Neural cell (in vitro differentiated cells): ENCODE measurements around the gene IRF2BPL. TPM values are rescaled to one million over a fixed set of nuclear protein-coding genes. Genes with fewer than 3 reads are reported as not detected.

Experiments
- H2AFZ ChIP-seq: fragments of 200-600, 300-800 bp; sonication (generic), shearing (Covaris generic); 2 replicates; pipeline ENCODE4 v1.6.0; 2014; ENCODE audit warnings: low read depth, mild to moderate bottlenecking, antibody characterized with exemption, low read length, moderate library complexity
- H3F3A ChIP-seq: fragments of 200-600 bp; shearing (Covaris generic); 2 replicates; pipeline ENCODE4 v1.6.1; 2016; ENCODE audit warnings: mild to moderate bottlenecking, moderate library complexity, mixed read lengths, antibody characterized with exemption, low read length; ENCODE audit not compliant: insufficient read depth, poor library complexity, severe bottlenecking
- H3K27ac ChIP-seq: fragments of 200-600, 300-800 bp; sonication (generic), shearing (Covaris generic); 2 replicates; pipeline ENCODE4 v1.5.1; 2014; ENCODE audit warnings: mild to moderate bottlenecking, low read length, moderate library complexity
- H3K27me3 ChIP-seq: fragments of 300-800, 200-600 bp; sonication (generic), shearing (Covaris generic); 2 replicates; pipeline ENCODE4 v1.6.0; 2014; ENCODE audit warnings: mild to moderate bottlenecking, low read depth, low read length, moderate library complexity; ENCODE audit not compliant: insufficient read depth
- H3K36me3 ChIP-seq: fragments of 300-800, 200-600 bp; sonication (generic), shearing (Covaris generic); 2 replicates; pipeline ENCODE4 v1.5.1; 2014; ENCODE audit warnings: mild to moderate bottlenecking, antibody characterized with exemption, low read length, moderate library complexity; ENCODE audit not compliant: insufficient read depth
- H3K4me2 ChIP-seq: fragments of 300-800, 200-600 bp; sonication (generic), shearing (Covaris generic); 2 replicates; pipeline ENCODE4 v1.6.0; 2014; ENCODE audit warnings: mild to moderate bottlenecking, low read length
- H3K4me3 ChIP-seq: fragments of 300-800, 200-600 bp; sonication (generic), shearing (Covaris generic); 2 replicates; pipeline ENCODE4 v1.5.1; 2014; ENCODE audit warnings: mild to moderate bottlenecking, low read length, moderate library complexity
- H3K79me2 ChIP-seq: fragments of 200-600 bp; shearing (Covaris generic); replicated peaks from 2 replicates; pipeline ENCODE4 v1.6.0; 2014; ENCODE audit warnings: mild to moderate bottlenecking, low read length, moderate library complexity; ENCODE audit not compliant: insufficient read depth
- H3K9ac ChIP-seq: fragments of 300-800, 200-600 bp; sonication (generic), shearing (Covaris generic); 2 replicates; pipeline ENCODE4 v1.6.1; 2016; ENCODE audit warnings: mild to moderate bottlenecking, low read length, mixed read lengths
- H3K9me2 ChIP-seq: fragments of 200-600 bp; shearing (Covaris generic); 2 replicates; pipeline ENCODE4 v1.6.1; 2016; ENCODE audit warnings: mild to moderate bottlenecking, low read length, mixed read lengths; ENCODE audit not compliant: insufficient read depth
- H3K9me3 ChIP-seq: fragments of 200-600, 300-800 bp; sonication (generic), shearing (Covaris generic); 2 replicates; pipeline ENCODE4 v1.6.1; 2016; ENCODE audit warnings: mild to moderate bottlenecking, mixed run types, low read length, moderate library complexity, mixed read lengths
- H4K20me1 ChIP-seq: fragments of 200-600 bp; shearing (Covaris generic); 2 replicates; pipeline ENCODE4 v1.6.1; 2016; ENCODE audit warnings: mild to moderate bottlenecking, mixed run types; ENCODE audit not compliant: insufficient read depth
- EP300 ChIP-seq: fragments of 450-650 bp; conservative IDR thresholded peaks from 2 replicates; pipeline ENCODE4 v1.6.1; 2014; ENCODE audit warnings: antibody characterized with exemption, mild to moderate bottlenecking, moderate library complexity; ENCODE audit not compliant: poor library complexity, severe bottlenecking
- EZH2 ChIP-seq: fragments of 200-600, 300-800 bp; shearing (Covaris generic), sonication (generic); IDR thresholded peaks from 2 replicates; pipeline ENCODE4 v1.6.1; 2014; ENCODE audit warnings: antibody characterized with exemption, low read length, borderline replicate concordance, mild to moderate bottlenecking; ENCODE audit not compliant: insufficient read depth, poor library complexity, severe bottlenecking
- MXI1 ChIP-seq: fragments of 450-650 bp; conservative IDR thresholded peaks from 2 replicates; pipeline ENCODE4 v1.6.1; 2014; ENCODE audit warnings: antibody characterized with exemption, mild to moderate bottlenecking; ENCODE audit not compliant: poor library complexity, severe bottlenecking
- POLR2AphosphoS5 ChIP-seq: IDR thresholded peaks from 2 replicates; pipeline ENCODE4 v1.6.1; 2012
- RAD21 ChIP-seq: fragments of 450-650 bp; conservative IDR thresholded peaks from 2 replicates; pipeline ENCODE4 v1.6.1; 2014; ENCODE audit warnings: antibody characterized with exemption, mild to moderate bottlenecking, moderate library complexity
- SMC3 ChIP-seq: fragments of 450-650 bp; conservative IDR thresholded peaks from 2 replicates; pipeline ENCODE4 v1.6.1; 2014; ENCODE audit warnings: antibody characterized with exemption, mild to moderate bottlenecking, moderate library complexity; ENCODE audit not compliant: poor library complexity
- TAF1 ChIP-seq: IDR thresholded peaks from 2 replicates; pipeline ENCODE4 v1.6.1; 2012; ENCODE audit warnings: low read depth
- polyA minus RNA-seq: library from RNA; depleted of rRNA, polyadenylated mRNA; stranded (reverse); fragments of >200 nt; gene quantifications from 2 replicates; pipeline ENCODE4 v1.2.3, GENCODE V29; 2014
- polyA plus RNA-seq: library from polyadenylated mRNA; depleted of rRNA; stranded (reverse); fragments of >200 nt; gene quantifications from 2 replicates; pipeline ENCODE4 v1.2.3, GENCODE V29; 2014
- TF ChIP-seq, protein P1 (sequence below): fragments of 450-650 bp; IDR thresholded peaks from 2 replicates; pipeline ENCODE4 v1.5.1; 2014; ENCODE audit warnings: antibody characterized with exemption, mild to moderate bottlenecking, moderate library complexity; ENCODE audit not compliant: poor library complexity, severe bottlenecking
- TF ChIP-seq, protein P2 (sequence below): IDR thresholded peaks from 2 replicates; pipeline ENCODE4 v1.6.1; 2012; ENCODE audit warnings: borderline replicate concordance

IRF2BPL gene
- polyA plus RNA-seq (42.9 and 46.5 TPM in 2 replicates), polyA minus RNA-seq (97.2 and 123 TPM in 2 replicates)

DNA sequence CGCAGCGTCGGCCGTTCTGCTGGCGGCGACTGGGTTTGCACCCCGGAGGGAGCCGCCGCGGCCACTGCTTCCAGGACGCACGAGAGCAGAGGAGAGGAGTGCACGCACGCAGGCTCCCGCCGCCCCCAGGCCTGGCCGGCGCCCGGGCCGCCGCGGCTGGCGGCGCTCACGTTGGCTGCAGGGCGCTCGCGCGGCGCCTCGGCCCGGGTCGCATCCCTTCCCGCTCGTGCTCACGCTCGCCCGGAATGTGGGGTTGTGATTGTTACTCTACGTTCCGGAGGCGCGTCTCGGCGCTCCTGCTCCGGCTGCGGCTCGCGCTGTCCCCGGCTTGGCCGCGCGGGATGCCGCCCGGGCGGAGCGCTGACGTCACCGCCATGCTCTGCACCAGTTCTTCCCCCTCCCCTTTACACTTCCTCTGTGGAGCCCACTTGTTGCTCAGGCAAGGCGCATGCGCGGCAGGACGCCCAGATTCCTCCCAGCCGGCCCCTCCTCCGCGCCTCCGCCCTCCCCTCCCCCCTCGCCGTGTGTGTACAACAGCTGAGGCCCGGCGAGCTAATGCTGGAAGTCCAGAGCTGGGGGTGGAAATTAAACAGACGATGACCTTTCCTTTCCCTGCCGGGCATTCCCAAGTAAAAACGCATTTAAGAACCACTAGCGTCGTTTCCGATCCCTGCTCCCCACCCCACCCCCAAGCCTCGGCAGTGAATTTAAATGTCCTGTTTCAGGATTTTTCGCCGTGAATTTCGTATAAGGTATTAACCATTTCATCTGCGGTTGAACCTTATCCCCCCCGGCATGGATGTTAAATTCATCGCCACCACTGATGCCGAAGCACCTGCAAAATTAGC lies at the start of gene IRF2BPL:
Gene IRF2BPL (minus strand): TSS at position 325 of the 848 bp plus-strand sequence. CDS start 916 bp downstream, outside the sequence.
- Histone ChIP-seq H3K9ac (peak within 1 kb of the TSS; percentile 100), H2AFZ (no peak within 1 kb of the TSS), H3K79me2 (peaks cover 43% of the 10 kb centered on the region), H3K9me3 (no peaks in the 10 kb centered on the region), H3F3A (peaks cover 3% of the 10 kb centered on the region), H3K9me2 (no peaks in the 10 kb centered on the region), H3K4me2 (peak within 1 kb of the TSS; percentile 73), H4K20me1 (peaks cover 8% of the 10 kb centered on the region), H3K27ac (peak within 1 kb of the TSS; percentile 98), H3K4me3 (peak within 1 kb of the TSS; percentile 96), H3K36me3 (no peaks in the 10 kb centered on the region), H3K27me3 (no peaks in the 10 kb centered on the region)
- TF ChIP-seq, protein P1, sequence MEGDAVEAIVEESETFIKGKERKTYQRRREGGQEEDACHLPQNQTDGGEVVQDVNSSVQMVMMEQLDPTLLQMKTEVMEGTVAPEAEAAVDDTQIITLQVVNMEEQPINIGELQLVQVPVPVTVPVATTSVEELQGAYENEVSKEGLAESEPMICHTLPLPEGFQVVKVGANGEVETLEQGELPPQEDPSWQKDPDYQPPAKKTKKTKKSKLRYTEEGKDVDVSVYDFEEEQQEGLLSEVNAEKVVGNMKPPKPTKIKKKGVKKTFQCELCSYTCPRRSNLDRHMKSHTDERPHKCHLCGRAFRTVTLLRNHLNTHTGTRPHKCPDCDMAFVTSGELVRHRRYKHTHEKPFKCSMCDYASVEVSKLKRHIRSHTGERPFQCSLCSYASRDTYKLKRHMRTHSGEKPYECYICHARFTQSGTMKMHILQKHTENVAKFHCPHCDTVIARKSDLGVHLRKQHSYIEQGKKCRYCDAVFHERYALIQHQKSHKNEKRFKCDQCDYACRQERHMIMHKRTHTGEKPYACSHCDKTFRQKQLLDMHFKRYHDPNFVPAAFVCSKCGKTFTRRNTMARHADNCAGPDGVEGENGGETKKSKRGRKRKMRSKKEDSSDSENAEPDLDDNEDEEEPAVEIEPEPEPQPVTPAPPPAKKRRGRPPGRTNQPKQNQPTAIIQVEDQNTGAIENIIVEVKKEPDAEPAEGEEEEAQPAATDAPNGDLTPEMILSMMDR = peak; percentile 29
- TF ChIP-seq EP300 = peak; percentile 78
- peak; percentile 68 for TF ChIP-seq RAD21
- peak; percentile 91 for TF ChIP-seq TAF1
- TF ChIP-seq, protein P2, sequence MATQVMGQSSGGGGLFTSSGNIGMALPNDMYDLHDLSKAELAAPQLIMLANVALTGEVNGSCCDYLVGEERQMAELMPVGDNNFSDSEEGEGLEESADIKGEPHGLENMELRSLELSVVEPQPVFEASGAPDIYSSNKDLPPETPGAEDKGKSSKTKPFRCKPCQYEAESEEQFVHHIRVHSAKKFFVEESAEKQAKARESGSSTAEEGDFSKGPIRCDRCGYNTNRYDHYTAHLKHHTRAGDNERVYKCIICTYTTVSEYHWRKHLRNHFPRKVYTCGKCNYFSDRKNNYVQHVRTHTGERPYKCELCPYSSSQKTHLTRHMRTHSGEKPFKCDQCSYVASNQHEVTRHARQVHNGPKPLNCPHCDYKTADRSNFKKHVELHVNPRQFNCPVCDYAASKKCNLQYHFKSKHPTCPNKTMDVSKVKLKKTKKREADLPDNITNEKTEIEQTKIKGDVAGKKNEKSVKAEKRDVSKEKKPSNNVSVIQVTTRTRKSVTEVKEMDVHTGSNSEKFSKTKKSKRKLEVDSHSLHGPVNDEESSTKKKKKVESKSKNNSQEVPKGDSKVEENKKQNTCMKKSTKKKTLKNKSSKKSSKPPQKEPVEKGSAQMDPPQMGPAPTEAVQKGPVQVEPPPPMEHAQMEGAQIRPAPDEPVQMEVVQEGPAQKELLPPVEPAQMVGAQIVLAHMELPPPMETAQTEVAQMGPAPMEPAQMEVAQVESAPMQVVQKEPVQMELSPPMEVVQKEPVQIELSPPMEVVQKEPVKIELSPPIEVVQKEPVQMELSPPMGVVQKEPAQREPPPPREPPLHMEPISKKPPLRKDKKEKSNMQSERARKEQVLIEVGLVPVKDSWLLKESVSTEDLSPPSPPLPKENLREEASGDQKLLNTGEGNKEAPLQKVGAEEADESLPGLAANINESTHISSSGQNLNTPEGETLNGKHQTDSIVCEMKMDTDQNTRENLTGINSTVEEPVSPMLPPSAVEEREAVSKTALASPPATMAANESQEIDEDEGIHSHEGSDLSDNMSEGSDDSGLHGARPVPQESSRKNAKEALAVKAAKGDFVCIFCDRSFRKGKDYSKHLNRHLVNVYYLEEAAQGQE = peak; percentile 84
- peak; percentile 99 for TF ChIP-seq POLR2AphosphoS5
- TF ChIP-seq EZH2 = no peak
- TF ChIP-seq SMC3 = peak; percentile 68
- peak; percentile 83 for TF ChIP-seq MXI1

DNA sequence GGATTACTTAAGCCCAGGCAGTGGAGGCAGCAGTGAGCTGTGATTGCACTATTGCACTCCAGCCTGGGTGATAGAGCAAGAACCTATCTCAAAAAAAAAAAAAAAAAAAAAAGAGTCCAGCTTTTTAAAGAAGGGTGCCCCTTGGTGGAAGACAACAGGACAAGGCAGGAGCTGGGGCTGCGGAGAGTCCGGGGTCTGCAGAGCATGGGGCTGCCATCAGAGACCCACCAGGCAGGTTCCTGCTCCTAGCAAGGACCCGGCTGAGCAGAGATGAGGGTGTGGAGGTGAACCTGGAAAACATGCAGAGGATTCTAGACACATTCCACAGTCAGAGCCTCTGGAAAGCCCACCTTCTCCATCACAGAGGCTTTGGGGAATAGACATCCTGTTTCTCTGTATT lies 48.5 kb upstream of the IRF2BPL start:
- Histone ChIP-seq H3K27ac (no peak overlapping the region), H3K4me2 (no peak overlapping the region), H2AFZ (no peak overlapping the region), H3F3A (no peaks in the 10 kb centered on the region), H3K27me3 (no peaks in the 10 kb centered on the region), H3K79me2 (no peaks in the 10 kb centered on the region), H3K9me2 (no peaks in the 10 kb centered on the region), H3K9me3 (no peaks in the 10 kb centered on the region), H3K4me3 (no peak overlapping the region), H3K9ac (no peak overlapping the region), H3K36me3 (no peaks in the 10 kb centered on the region), H4K20me1 (no peaks in the 10 kb centered on the region)
- TF ChIP-seq RAD21 (no peak), MXI1 (no peak), SMC3 (no peak), POLR2AphosphoS5 (no peak), EP300 (no peak), EZH2 (no peak), TAF1 (no peak)
- TF ChIP-seq, protein P2 = no peak
- TF ChIP-seq, protein P1 = no peak
